Peyer's patch (tissue), 4 donors: ENCODE measurements around the gene CLNK. TPM values are rescaled to one million over a fixed set of nuclear protein-coding genes. Genes with fewer than 3 reads are reported as not detected.
A peak's percentile ranks its signal among the peaks of the same experiment; 100 is the strongest.

Experiments used
- DNase-seq, 3 donors: peaks; one replicate each; pipeline ENCODE4 v3.0.0-alpha.2; 2017 to 2019
- H3K27ac ChIP-seq, 4 donors: fragments of 200-600 bp; sonication (generic); one replicate each; pipeline ENCODE4 v1.5.1; 2016 to 2019
- H3K27me3 ChIP-seq, 2 donors: fragments of 200-600 bp; sonication (generic); one replicate each; pipeline ENCODE4 v1.5.1; 2019
- H3K36me3 ChIP-seq, 3 donors: fragments of 200-600 bp; sonication (generic); one replicate each; pipeline ENCODE4 v1.5.1; 2016 to 2019
- H3K4me1 ChIP-seq, 4 donors: fragments of 200-600 bp; sonication (generic); one replicate each; pipeline ENCODE4 v1.5.1; 2016 to 2019
- H3K4me3 ChIP-seq, 4 donors: fragments of 200-600 bp; sonication (generic); 1 replicate in 3 of 4; 2 replicates in 1 of 4; pipeline ENCODE4 v1.5.1; 2016 to 2019; ENCODE audit warnings: mild to moderate bottlenecking in 1 of 4
- H3K9me3 ChIP-seq, 4 donors: fragments of 200-600 bp; sonication (generic); one replicate each; pipeline ENCODE4 v1.5.1; 2016 to 2019; ENCODE audit warnings: mild to moderate bottlenecking in 1 of 4
- POLR2A ChIP-seq, 2 donors: fragments of 450-650 bp; IDR thresholded peaks; one replicate each; pipeline ENCODE4 v1.5.1; 2017; ENCODE audit warnings: antibody characterized with exemption in 2 of 2, mild to moderate bottlenecking in 2 of 2, moderate library complexity in 2 of 2
- total RNA-seq, 4 donors: library from RNA; depleted of rRNA; stranded (reverse); fragments of >200 nt; gene quantifications; one replicate each; pipeline ENCODE4 v1.1.0, GENCODE V29; 2016
- TF ChIP-seq, protein P1 (sequence below), 6 experiments: fragments of 450-650 bp in 4 of 6; fragments of 200-600 bp in 2 of 6; sonication (generic) in 1 of 6; IDR thresholded peaks; one replicate each; pipeline ENCODE4 v1.5.1; 2017 to 2019; ENCODE audit warnings: antibody characterized with exemption in 6 of 6, mild to moderate bottlenecking in 3 of 6, moderate library complexity in 1 of 6

The CLNK gene
- total RNA-seq, 4 donors from 2014 or later: 0.13 to 4.1 TPM; not detected in 2

DNA sequence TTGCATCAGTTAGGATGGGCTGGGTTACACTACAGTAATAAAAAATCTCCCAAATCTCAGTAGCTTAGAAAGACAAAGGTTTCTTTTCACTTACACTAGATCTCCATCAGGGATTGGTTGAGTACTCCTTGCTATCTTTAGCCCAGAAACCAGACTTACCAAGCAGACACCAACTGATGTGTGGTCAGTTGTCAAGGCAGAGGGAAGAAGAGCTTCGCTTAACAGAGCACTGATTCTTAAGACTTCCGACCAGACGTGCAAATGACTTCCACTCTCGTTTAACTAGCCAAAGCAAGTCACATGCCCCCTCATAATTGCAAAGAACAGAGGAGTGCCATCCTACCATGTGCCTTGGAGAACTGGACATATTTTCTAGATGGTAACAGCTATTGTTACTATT lies 221.7 kb downstream of the CLNK start:
- Histone ChIP-seq H3K27ac (no peak overlapping the region), H3K9me3 (no peaks in the 10 kb centered on the region), H3K4me1 (peaks cover 0 to 10% (median 5%) of the 10 kb centered on the region in 4 donors), H3K27me3 (no peaks in the 10 kb centered on the region), H3K36me3 (no peaks in the 10 kb centered on the region), H3K4me3 (no peak overlapping the region)
- TF ChIP-seq POLR2A (IDR thresholded peaks at IDR 0.05): no peak
- TF ChIP-seq, protein P1, sequence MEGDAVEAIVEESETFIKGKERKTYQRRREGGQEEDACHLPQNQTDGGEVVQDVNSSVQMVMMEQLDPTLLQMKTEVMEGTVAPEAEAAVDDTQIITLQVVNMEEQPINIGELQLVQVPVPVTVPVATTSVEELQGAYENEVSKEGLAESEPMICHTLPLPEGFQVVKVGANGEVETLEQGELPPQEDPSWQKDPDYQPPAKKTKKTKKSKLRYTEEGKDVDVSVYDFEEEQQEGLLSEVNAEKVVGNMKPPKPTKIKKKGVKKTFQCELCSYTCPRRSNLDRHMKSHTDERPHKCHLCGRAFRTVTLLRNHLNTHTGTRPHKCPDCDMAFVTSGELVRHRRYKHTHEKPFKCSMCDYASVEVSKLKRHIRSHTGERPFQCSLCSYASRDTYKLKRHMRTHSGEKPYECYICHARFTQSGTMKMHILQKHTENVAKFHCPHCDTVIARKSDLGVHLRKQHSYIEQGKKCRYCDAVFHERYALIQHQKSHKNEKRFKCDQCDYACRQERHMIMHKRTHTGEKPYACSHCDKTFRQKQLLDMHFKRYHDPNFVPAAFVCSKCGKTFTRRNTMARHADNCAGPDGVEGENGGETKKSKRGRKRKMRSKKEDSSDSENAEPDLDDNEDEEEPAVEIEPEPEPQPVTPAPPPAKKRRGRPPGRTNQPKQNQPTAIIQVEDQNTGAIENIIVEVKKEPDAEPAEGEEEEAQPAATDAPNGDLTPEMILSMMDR (IDR thresholded peaks at IDR 0.05): no peak
- DNase-seq: no peak

DNA sequence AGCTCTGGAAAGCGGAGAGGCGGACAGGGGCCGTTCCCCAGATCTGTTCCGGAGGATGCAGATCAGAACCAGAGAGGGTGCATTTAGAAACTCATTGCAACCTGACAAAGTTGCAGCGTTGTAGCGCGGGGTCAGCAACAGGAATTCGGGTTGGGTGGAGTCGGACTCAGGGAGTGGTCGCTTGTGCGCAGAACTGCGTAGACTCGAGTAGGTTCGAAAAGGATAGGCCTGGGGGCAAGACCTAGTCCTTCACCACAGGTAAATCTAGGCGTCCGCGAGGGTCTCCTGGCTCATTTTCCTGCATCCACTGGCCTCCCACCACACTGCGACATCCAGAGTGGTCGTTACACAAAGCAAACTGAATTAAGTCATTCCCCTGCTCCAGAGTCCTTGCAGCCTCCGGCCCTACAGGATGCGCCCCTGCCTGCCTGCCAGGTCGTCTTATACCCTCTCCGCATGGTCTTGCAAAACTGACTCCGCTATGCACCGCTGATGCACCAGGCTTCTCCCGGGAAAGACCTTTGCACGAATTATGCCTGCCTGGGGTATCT lies 222.6 kb downstream of the CLNK start:
- TF ChIP-seq, protein P1 (IDR thresholded peaks at IDR 0.05): no peak
- TF ChIP-seq POLR2A (IDR thresholded peaks at IDR 0.05): no peak
- no peak for DNase-seq
- peaks cover 0 to 10% (median 5%) of the 10 kb centered on the region in 4 donors for H3K4me1 ChIP-seq
- peak overlapping the region in 3 of 4 donors; percentile 35 to 39 (median 39) for H3K4me3 ChIP-seq
- no peaks in the 10 kb centered on the region for H3K9me3 ChIP-seq
- no peaks in the 10 kb centered on the region for H3K36me3 ChIP-seq
- no peaks in the 10 kb centered on the region for H3K27me3 ChIP-seq
- no peak overlapping the region for H3K27ac ChIP-seq

DNA sequence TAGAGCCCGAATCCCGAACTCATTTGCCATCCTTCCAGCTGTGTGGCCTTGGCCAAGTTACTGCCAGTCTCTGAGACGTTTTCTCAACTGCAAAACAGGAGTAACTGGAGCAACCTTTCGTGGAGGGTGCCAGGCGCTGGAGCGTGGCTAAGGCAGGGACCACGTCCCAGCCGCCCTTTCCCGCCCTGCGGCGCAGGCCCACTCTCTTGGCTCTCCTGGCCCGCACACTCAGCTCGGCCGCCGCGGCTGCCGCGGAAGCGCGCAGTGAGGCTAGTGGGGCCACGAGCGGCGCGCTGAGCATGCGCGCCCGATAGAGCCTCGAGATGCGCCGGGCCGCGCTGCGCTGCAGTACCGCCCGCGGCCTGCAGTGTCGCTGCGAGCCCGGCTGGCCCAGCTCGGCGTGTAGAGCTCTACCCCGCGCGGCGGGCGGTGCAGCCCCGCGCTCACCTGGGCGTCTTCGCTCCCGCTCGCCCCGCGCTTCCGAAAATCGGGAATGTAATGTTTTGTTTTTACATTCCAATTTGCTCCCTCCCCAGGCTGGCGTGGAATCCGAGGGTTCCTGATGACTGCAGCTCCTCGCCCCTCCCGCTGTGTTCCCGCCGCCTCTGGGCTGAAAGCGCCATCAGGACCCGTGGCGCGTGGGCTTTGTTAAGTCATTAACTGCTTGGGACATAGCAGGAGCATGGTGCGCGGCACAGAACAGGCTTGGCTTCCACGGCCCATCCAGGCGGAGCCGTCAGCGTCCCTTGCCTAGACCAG lies 223.3 kb downstream of the CLNK start:
- Histone ChIP-seq H3K27me3 (no peaks in the 10 kb centered on the region), H3K4me3 (peak overlapping the region; percentile 2 to 39 (median 37)), H3K27ac (no peak overlapping the region), H3K4me1 (peaks cover 0 to 12% (median 5%) of the 10 kb centered on the region in 4 donors), H3K36me3 (no peaks in the 10 kb centered on the region), H3K9me3 (no peaks in the 10 kb centered on the region)
- TF ChIP-seq, protein P1 (IDR thresholded peaks at IDR 0.05): peak; percentile 73 to 94 (median 91)
- no peak for TF ChIP-seq POLR2A (IDR thresholded peaks at IDR 0.05)
- DNase-seq: peak; percentile 45 to 81 (median 76)

DNA sequence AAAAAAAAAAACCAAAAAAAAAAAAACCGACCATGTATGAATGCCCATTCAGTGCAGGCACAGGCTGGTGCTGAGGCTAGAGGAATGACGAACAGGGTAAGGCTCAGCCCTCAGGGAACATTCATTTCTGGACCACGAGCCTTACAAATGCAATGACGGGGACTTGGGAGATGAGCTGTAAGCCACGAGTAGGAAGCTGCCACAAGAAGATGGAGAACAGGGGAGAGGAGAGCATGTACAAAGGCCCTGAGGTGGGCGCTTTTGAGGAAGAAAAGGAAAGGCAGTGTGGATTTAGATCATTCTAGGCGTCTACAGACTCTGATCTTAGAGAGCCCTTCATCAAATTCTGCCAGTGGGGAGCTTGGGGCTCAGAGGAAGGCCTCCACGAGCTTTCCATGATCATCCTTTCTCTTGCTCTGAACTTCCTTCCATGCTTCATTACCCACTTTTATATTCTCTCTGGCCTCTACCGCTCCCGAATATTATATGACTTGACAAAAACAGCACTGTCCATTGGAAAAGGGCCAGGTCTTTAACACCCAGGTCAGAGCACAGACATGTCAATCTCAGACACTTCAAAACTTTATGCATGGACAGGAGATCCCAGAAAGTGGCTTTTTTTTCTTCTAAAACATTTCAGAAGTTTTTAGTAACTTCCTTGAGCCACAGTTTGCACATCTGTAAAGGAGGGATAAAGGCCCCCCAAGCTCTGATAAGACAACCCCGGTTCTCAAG lies 224.1 kb downstream of the CLNK start:
- H3K27me3 ChIP-seq: no peaks in the 10 kb centered on the region
- no peak overlapping the region for H3K27ac ChIP-seq
- H3K9me3 ChIP-seq: no peaks in the 10 kb centered on the region
- H3K4me1 ChIP-seq: peaks cover 0 to 14% (median 5%) of the 10 kb centered on the region in 4 donors
- no peaks in the 10 kb centered on the region for H3K36me3 ChIP-seq
- TF ChIP-seq POLR2A (IDR thresholded peaks at IDR 0.05): no peak
- TF ChIP-seq, protein P1 (IDR thresholded peaks at IDR 0.05): no peak
- no peak for DNase-seq
- peak overlapping the region in 2 of 4 donors; percentile 35 to 39 for H3K4me3 ChIP-seq

- Histone ChIP-seq H3K9me3 (no peaks in the 10 kb centered on the region), H3K27ac (no peak overlapping the region), H3K4me1 (peaks cover 0 to 14% (median 5%) of the 10 kb centered on the region in 4 donors), H3K4me3 (no peak overlapping the region), H3K27me3 (no peaks in the 10 kb centered on the region), H3K36me3 (no peaks in the 10 kb centered on the region)
- no peak for DNase-seq
- TF ChIP-seq, protein P1 (IDR thresholded peaks at IDR 0.05): no peak
- no peak for TF ChIP-seq POLR2A (IDR thresholded peaks at IDR 0.05)
Measured at GRCh38 chr4:10459305-10459704, 225.3 kb downstream of the CLNK start.
